Stimulated activated CD4-positive, alpha-beta T cell treated with anti-CD3 and anti-CD28 coated beads, Interleukin-4, amount 100 ng/mL, for 1 hour (primary cell): Measurements from ENCODE around the gene B3GALT5.

Experiments
- DNase-seq: peaks from one replicate; pipeline ENCODE4 v3.0.0-alpha.2; 2020

B3GALT5 gene

DNA sequence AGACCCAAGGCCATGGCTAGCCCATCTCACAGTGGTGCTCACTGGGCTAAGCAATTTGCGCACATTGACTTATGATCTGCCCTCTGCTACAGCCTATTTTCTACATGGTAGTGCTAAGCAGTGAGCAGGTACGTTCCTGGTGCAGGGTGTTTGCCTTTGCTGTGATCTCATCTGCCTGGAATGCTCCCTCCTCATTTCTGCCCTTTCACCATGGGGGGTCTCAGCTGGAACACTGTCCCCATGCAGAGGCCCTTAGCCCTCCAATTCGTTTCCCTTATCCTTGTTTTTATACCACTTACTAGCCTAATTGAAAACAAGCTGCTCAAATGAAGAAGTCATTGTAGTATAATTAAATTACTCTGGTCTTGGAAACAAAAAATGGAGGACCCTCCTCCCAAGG lies 2.0 kb upstream of the B3GALT5 start:
- DNase-seq: no peak

DNA sequence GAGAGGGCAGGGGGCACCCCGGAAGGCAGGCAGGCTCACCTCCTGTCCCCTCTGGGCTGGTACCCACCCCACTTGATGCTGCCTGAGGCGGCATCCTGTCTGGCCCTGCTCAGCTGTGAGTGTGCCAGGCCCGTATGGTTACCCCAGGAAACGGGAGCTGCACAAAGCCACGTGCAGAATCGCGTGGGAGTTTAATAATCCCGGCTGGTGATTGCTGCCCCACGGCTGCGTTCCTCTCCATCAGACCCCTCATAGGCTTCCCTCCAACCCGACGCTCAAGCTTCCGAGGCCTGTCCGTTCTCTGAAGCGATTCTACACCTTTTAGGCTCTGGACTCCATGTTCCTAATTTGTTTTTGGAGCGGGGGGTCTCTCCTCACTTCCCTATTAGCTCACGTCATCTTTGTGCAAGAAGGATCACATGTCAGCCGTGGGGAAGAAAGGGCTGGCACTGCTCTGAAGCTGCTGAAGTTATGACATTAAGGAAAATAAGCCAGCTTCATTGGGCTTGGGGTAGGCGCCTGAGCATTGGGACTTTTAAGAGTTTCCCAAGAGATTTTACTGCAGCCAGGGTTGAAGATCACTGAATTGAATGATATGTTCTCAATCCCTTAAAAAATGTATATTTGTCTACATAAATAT lies 1.1 kb upstream of the B3GALT5 start:
- no peak for DNase-seq

DNA sequence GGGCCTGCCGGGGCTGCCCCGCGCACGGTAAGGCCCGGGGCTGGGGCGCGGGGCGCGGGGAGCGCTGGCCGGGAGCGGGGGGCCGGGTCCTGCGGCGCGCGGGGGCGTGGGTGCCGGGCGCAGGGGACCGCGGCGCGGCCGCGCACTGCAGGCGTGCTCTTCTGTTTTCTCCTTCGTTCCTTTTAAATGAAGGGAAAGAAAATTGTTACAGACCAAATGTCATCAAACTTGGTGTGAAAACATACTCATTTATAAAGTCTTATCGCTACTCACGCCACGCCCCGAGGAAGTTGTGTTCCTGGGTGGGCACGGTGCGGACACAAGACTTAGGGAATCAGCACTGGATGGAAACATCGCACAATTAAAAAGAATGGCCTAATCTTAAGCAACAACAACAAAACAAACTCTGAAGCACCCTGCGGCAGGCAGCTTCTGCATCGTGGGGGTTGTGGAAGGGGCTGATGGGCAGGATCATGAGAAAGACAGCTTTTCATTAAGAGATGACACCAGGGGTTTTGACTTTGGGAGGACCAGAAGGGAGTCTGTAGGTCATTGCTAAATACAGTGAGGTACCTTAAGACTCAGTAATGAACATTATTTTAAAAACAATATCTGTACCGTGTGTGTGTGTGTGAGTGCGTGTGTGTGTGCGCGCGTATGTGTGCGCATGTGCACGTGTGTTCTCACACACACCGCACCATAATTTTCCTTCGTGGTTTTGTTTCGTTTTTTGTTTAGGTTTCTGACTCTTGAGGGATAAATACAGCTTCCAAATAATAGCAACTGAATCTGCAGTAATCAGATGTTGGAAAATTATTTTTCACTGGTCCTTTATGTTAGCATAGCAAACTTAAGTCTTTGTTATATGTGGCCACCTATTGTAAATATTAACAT lies 548 bp downstream of the B3GALT5 start:
- no peak for DNase-seq

DNA sequence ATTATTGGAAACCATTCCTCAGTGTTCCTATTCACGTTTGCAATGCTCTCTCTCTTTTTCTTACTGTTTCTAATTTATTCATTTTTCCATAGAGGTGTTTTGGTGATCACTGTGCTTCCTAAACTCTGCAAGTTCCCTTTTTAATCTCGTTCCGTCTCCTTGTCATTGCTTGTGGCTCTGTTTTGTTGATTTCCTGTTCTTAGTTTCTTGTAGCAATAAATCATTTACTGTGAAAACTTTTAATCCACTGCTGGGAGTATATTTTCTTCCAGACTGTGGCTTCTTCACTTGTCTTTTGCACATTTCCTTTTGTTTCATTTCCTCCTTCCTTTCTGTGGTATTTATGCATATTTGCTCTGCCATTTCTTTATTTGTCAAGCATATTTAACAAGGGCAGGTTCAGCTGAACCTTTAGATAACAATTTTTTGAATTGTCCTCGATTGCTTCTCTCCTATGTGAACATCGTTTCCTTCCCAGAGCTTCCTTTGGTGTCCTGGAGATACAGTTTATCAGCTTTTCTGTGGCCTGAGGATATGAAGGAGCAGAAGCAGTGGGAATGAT lies 3.6 kb downstream of the B3GALT5 start:
- DNase-seq: no peak

DNA sequence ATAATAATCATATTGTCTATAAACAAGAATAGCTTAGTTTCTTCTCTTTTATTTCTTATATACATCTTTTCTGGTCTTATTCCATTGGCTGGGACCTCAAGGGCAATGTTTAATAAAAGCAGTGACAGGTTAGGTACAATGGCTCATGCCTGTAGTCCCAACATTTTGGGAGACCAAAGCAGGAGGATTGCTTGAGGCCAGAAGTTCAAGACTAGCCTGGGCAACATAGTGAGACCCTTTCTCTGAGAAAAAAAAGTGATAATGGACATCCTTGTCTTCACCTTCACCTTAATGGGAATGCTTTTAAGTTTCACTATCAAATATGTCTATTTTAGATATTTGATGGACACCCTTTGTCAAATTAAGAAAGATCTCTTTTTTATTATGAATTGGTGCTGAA lies 8.1 kb downstream of the B3GALT5 start:
- DNase-seq: no peak

DNA sequence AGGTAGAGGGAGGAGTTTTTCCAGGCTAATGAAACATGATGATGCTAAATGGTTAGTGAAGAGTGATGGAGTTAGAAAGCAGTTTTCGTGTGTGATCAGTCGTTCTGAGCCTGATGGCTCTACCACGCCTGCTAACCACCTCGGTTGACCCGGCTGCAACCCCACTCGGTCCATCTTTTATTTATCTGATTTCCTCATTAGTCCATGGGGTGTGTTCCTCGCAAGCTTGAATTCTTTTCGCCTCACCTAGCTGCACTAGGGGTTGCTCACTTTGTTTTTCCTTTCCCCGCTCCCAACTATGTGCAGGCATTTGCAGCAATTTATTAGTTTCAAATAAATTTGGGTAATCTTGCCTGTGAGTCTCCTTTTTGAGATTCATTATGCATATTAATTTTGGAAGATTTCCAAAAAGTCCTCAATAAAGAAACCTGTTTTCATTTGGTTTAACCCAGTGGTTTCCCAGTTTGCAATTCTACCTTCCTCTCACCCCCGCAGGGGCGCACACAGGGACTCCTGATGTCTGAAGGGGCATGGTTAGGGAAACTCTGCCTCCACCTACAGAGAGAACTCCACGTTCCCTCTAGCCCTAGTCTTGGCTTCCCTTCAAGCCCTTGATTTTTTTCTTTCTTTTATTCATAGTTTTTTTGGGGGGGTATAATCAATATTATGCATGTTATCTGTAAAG lies 12.6 kb downstream of the B3GALT5 start:
- DNase-seq: no peak

DNA sequence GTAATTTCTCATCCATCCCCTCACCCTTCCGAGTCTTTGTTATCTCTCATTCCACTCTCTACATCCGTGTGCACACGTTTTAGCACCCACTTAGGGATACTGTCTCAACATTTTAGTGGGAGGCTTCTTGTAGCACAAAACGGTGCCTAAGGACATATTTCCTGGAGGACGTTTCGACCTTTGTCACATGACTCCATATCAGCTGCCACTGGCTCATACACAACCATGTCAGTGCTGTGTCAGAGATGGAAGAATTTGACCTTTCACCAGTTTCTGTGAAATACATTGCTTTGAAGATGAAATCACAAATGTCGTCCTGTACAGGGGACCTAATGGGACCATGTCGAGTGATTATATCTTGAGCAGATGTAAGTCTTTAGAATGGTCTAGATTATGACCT lies 15.6 kb downstream of the B3GALT5 start:
- no peak for DNase-seq

DNA sequence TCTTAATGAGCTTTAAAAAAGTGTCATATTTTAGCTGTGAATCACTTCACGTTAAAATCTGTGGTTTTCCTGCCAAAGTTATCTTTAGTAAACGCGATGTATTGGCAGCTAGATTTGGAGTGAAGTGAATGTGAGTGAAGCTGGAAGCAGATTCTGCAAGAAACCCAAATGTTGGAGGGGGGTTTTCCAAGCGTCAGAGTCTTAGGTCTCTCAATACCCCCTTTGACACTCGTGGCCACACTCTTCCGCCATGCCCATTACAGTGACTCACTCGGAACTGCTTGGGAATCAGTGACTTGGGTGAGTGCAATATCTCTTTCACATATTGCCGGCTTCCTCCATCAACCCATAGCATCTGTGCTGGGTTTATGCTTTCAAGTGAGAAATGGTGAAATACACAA lies 17.5 kb downstream of the B3GALT5 start:
- no peak for DNase-seq

DNA sequence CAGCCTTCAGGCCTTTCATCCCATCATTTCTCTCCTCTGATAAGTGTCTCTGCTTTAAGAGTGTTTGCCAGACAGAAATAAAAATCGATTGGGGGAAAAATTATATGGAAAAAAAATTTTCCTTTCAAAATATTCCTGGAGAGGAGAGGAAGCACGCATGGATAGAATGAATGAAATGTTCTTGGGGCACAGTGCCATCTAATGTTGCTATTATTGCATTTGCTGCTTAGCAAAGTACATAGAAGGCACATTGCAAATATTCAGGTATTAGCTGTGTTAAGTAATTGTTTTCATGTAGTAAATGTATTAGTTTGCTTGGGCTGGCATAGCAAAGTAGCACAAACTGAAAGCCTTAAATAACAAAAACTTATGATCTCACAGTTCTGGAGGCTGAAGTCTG lies 18.1 kb downstream of the B3GALT5 start:
- DNase-seq: no peak

DNA sequence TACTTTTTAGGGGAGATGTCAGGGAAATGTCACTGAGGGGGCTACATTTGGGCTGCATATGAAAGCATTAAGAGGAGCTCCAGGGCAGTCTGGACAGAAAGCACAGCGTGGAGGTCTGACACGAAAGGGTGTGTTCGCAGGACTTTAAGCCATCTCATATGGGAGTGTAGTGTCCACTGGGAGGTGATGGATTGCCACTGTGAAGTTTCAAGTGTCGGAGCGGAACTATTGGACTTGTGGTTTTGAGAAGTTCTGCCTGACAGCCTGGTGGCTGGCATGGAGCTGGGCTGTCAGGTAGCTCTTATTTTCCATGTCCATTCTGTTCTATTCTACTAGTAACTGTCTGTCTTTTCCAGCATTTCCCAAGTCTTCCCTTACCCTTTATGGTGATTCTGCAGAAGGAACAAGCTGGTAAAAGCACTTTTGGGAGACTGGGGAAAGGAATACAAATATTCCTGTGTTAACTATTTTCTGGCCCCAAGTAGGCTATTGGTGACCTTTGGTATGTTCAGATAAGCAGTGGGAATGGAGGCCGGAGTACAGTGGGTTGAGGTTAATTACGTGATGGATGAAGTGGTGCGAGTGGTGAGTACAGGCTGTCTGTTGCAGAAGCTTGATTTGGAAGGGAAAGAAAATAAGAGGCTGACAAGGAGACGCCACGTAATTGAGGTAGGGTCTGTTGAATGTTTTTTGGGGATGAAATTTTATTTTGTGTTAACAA lies 19.3 kb downstream of the B3GALT5 start:
- DNase-seq: no peak

DNA sequence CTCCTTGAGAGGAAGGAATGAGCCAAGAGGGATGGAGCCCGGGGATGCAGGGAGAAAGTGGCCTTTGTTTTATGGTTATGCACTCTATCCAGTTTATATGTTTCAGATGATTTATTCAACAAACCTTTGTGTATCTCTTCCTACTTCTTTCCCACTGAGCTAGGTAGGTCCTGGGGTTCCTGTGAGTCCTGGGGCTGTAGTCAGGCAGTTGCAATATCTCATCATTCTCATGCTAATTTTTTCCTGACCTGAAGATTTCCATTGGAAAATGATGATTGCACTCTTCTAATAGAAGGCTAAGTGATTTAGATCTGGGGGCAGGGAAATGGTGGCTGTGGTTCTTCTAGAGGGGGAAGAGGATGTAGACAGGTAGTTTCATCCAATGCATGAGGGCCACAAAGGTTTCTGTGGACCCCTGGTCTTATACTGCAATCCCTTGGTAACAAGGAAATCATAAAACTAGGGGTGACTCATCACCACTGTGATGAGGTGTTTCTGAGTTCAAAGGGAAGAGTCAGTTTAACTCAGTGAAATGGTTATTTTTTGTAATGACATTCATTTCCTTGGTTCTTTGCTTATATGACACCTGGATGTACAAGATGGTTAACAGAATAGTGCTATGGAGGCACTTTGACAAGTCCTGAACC lies 20.2 kb downstream of the B3GALT5 start:
- DNase-seq: no peak

DNA sequence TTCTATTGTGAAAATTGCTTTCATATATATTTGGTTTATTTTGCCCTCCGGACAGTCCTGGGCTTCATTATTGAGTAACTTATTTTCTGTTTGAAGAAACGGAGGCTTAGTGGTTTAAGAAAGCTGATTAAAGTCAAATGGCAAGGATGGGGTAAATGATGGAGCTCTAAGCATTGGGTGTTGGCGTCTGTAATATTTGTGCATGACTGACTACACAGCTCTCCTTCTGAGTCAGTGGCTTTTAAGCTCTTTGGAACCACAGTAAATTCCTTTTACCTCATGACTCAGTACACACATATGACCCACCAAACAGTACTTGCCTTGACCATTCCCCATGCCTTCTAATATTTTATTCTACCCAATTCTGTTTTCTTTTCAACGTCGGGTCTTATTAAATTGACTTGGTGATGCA lies 21.0 kb downstream of the B3GALT5 start:
- no peak for DNase-seq

DNA sequence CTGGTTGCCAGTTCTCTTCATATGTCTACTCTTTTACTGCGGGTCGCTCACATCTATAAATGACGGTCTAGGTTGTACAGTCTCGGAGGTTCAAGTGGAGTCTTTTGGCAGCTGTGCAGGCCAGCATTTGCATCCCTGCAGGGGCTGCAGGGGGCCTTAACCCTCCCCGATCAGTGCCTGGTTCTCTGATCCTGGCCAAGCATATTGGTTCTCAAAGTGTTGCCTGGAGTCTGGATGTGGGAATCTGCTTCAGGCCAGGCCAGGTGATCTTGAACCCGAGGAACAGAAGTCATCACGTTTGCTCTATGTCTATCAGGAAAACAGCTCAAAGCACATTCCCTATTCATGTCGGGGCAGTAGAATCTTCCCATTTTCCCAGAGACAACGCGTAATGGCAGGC lies 21.8 kb downstream of the B3GALT5 start:
- no peak for DNase-seq

DNA sequence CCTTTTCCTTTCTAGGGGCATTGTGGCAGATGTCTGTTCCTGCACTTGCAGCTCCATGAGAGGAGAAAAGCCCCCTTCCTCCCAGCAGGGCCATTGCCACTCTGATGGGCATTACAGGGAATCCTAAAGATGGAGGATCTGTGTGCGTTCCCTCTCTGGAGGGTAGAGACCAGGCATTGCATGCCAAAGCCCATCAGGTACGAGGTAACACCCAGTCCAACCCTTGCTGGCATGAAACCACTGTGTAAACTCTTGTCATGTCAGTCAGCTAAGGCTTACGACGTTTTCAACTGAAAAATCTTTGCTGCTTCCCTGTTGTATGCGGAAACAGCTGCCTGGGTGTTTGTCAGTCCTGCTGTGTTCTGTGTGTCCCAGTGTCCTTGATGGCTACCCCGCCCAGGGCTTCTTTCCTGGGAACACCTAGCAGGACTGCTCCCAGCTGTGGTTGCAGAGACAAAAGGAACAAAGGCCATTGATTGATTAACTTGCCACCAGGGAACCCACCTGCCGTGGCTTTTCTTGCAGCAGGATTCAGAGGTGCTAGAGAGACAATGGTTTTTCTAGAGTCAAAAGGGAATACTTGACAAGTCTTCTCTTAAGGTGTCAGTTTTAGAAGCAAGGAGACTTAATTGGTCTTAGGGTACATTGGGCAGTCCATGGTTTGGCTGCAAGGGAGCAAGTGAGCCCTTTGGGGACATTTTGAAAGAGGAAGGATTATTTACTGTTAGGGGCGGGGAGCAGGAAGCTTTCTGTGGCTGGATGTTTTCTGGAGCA lies 24.6 kb downstream of the B3GALT5 start:
- DNase-seq: no peak

DNA sequence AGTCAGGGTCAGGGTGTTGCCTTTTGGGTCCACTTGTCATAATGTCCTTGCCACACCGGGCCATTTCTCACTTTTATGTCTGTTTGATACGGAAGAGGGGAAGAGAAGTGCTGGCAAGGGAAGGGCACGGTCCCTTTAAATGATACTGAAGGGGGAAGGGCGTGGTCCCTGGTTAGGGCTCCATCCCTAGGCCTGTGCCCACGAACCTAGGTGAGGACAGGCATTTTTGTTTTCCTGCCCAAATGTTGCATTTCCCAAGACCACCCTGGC lies 25.2 kb downstream of the B3GALT5 start:
- DNase-seq: no peak

DNA sequence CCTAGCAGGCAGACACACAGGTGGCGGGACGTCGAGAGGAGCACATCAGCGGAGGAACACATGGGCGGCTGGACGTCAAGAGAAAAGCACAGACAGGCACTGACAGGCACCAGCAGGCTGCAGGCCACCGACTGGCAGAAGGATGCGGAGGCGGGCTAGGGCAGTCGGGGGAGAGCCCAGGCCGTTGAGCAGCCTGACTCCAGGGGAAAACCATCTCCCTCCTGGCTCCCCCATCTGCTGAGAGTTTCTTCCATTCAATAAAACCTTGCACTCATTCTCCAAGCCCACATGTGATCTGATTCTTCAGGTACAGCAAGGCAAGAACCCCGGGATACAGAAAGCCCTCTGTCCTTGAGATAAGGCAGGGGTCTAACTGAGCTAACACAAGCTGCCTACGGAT lies 25.5 kb downstream of the B3GALT5 start:
- DNase-seq: no peak

DNA sequence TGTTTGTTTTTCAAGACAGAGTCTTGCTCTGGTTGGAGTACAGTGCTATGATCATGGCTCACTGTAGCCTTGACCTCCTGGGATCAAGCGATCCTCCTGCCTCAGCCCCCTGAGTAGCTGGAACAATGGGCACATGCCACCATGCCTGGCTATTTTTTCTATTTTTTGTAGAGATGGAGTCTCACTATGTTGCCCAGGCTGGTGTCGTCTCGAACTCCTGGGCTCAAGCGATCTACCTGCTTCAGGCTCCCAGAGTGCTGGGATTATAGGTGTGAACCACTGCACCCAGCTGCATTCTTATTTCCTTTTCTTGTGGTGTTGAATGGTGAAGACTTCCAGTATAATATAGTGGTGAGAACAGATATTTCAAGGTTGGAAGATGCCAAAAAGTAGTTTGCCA lies 28.0 kb downstream of the B3GALT5 start:
- no peak for DNase-seq

DNA sequence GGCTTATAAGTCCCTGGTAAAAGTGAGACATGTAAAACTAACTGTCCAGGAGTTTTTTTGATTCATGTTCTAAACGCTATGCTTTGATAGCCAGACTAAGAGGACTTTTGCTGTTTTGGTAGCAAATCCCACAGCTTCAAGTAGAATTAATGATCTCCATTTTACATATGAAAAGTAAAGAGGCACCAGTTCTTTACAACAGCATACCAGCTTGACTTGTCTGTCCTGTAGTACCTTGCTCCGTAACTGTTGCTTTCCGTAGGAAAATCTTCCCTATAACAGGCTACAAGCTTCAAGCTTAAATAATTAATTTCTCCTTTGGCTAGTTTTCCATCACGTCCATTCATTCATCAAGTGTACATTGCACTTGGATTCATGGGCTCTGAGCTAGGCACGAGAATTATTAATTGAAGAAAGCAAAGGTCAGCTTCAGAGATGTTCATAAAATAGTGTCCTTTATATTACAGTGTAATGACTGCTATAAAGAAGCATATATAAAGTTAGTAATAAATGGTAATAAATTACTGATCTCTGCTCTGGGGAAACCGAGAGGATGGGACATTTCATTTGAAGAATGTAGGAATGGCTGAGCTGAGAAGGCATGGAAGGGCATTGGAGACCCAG lies 29.2 kb downstream of the B3GALT5 start:
- no peak for DNase-seq

DNA sequence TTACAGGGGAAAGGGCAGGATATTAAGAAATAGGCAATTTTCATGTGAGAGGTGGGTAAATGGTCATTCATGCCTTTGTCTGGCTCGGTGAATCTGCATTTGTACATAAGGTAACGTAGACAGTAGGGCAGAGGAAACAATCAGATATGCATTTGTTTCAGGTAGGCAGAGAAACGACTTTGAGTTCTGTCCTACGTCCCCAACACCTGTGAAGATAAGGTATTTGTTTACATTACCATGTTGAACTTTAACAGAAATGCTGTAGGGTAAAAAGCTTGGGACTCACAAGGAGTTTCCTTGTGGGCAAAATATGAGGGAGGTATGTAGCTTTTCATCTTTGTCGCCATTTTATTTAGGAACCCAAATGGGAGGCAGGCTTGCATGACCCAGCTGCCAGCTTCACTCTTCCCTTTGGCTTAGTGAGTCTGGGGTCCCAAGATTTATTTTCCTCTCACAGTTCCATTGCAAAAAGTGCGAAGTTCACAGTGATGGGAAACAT lies 31.4 kb downstream of the B3GALT5 start:
- no peak for DNase-seq

DNA sequence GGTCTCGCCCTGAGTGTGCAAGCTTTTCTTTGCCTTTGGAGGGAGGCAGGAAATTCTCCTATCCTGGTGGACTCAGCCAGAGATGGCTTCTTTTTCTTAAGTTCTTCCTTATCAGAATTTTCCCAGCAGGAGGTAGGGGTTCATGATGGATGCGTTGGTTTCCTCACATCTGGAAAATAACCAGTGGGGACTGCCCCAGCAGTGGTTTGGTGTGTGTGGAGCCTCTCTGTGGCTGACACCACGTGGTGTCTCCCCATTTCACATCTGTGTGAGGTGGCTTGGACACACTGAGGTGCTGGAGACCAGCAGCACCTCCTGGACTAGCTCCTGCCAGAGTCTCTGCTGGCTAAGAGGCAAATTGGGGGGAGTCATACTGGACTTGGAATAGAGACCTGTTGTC lies 32.6 kb downstream of the B3GALT5 start:
- no peak for DNase-seq

DNA sequence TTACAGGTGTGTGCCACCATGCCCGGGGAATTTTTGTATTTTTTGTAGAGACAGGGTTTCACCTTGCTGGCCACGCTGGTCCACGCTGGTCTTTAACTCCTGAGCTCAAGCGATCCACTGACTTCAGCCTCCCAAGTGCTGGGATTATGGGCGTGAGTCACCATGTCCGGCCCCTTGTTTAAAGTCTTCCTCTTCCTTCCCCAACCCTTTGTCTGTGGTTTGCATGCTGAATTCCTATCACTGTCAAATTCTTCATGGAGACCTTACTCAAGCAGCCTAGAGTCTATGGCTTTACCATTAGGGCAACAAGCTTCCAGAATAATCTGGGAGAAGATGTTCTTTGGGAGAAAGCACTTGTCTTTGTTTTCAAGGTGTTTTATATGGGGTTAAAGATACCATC lies 34.7 kb downstream of the B3GALT5 start:
- DNase-seq: no peak
